GM12873 (cell line): ENCODE results near the gene LVRN.

Experiments used
- TF ChIP-seq, protein P1 (sequence below): IDR thresholded peaks from 2 replicates; pipeline ENCODE4 v1.5.1; 2012; ENCODE audit warnings: low read depth, mild to moderate bottlenecking, moderate library complexity, low read length, control low read depth; ENCODE audit not compliant: insufficient read depth; ENCODE audit errors: missing control alignments

Gene LVRN

GRCh38 chr5:116063950-116064349 is 101.7 kb downstream of the LVRN start:
- TF ChIP-seq, protein P1, sequence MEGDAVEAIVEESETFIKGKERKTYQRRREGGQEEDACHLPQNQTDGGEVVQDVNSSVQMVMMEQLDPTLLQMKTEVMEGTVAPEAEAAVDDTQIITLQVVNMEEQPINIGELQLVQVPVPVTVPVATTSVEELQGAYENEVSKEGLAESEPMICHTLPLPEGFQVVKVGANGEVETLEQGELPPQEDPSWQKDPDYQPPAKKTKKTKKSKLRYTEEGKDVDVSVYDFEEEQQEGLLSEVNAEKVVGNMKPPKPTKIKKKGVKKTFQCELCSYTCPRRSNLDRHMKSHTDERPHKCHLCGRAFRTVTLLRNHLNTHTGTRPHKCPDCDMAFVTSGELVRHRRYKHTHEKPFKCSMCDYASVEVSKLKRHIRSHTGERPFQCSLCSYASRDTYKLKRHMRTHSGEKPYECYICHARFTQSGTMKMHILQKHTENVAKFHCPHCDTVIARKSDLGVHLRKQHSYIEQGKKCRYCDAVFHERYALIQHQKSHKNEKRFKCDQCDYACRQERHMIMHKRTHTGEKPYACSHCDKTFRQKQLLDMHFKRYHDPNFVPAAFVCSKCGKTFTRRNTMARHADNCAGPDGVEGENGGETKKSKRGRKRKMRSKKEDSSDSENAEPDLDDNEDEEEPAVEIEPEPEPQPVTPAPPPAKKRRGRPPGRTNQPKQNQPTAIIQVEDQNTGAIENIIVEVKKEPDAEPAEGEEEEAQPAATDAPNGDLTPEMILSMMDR, result no peak

DNA sequence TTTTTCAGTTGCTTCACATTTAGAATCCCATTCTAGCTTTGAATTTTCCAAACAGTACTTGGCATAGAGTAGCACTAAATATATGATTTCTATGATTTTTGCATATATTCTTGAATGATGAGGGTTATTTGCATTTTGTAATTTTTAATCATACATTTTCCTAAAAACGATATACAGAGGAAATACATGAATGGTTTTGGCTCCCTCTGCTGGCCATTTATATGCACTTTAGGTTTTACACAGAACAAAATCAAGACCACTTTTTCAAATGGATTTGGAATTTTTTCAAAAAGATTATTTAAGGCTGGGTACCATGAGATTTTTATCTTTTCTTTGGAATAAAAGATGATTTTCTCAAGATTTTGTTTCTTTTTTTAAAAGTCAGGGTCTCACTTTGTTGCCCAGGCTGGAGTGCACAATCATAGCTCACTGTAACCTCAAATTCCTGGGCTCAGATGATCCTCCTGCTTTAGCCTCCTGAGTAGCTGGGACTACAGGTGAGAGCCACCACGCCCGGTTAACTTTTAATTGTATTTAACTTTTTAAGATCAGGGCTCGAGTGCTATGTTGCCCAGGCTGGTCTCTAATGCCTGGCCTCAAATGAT is 105.9 kb downstream of the LVRN start:
- TF ChIP-seq, protein P1, result peak; percentile 56

DNA sequence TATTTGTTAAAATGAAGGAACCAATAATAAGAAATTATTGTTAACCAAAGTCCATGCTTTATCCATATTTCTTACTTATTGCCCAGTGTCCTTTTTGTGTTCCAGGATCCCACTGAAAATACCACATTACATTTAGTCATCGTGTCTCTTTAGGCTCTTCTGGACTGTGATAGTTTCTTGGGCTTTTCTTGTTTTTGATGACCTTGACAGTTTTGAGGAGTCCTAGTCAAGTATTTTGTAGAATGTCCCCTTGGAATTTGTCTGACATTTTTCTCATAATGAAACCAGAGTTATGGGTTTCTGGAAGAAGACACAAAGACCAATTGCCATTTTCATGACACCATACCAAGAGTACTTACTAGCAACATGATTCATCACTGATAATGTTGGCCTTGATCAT is 108.9 kb downstream of the LVRN start:
- TF ChIP-seq, protein P1, result no peak

DNA sequence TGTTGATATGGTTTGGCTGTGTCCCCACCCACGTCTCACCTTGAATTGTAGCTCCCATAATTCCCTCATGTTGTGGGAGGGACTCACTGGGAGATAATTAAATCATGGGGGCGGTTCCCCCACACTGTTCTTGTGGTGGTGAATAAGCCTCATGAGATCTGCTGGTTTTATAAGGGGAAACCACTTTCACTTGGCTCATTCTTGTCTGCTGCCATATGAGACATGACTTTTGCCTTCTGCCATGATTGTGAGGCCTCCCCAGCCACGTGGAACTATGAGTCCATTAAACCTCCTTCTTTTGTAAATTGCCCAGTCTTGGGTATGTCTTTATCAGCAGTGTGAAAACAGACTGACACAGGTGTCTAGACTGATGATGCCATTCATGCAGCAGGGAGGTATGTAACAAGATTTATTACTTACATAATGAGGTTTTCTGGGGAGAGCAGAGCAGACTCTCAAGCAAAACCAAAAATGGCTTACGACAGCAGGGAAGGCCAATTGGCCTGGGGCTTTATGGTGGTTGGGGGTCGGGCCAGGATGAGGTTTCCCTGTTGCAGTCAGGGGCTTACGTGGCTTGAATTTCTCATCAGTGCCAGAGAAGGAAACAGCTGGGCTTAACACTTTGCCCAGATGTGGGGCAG is 113.0 kb downstream of the LVRN start:
- TF ChIP-seq, protein P1, result no peak

DNA sequence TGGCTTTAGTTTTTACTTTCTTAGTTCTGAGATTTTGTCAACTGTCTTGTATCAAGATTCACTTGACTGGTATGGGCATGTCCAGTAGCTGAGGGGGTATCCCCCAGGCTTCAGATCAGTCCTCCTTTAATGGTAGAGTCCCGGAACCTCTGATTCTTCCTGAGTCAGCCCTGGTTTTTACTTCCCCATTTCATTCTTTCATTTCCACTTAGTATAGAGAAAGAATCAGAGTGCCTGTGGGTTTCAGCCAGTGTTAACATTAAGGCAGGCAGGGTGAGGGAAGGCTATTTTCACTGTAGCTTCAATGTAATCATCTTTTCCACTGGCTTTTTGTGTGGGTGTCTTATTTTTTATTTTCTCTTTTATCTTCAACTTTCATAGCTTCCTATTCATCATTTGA is 114.2 kb downstream of the LVRN start:
- TF ChIP-seq, protein P1, result no peak
